HG03097 (cell line): ENCODE data around the gene F5.

Experiments used
- ATAC-seq: cut with Tn5 transposase; IDR thresholded peaks from one replicate; pipeline ENCODE4 v1.9.1; 2021; ENCODE audit not compliant: unreplicated experiment, low FRiP score

F5 gene

GRCh38 chr1:169484683-169485430 is 101.4 kb downstream of the F5 start:
- no peak for ATAC-seq

- no peak for ATAC-seq
These were observed 102.2 kb downstream of the F5 start for GRCh38 chr1:169484101-169484500.

- ATAC-seq = no peak
These were observed 102.7 kb downstream of the F5 start for GRCh38 chr1:169483500-169483966.

- ATAC-seq = no peak
These were observed 106.8 kb downstream of the F5 start for GRCh38 chr1:169479363-169480066.

- no peak for ATAC-seq
These were observed 108.1 kb downstream of the F5 start for GRCh38 chr1:169478094-169478672.

- ATAC-seq = no peak
These were observed 110.4 kb downstream of the F5 start for GRCh38 chr1:169475806-169476387.

- no peak for ATAC-seq
These were observed 111.8 kb downstream of the F5 start for GRCh38 chr1:169474302-169474995.

- no peak for ATAC-seq
These were observed 112.9 kb downstream of the F5 start for GRCh38 chr1:169473347-169473746.

GRCh38 chr1:169472738-169473137 is 113.5 kb downstream of the F5 start:
- no peak for ATAC-seq

GRCh38 chr1:169468982-169469381 is 117.3 kb downstream of the F5 start:
- ATAC-seq = no peak

- ATAC-seq = no peak
These were observed 119.7 kb downstream of the F5 start for GRCh38 chr1:169466259-169467230.

GRCh38 chr1:169465281-169465680 is 121.0 kb downstream of the F5 start:
- no peak for ATAC-seq
